Keratinocyte (primary cell): ENCODE data around the gene TCP11L2. TPM values are rescaled to one million over a fixed set of nuclear protein-coding genes. Genes with fewer than 3 reads are reported as not detected.

Experiments used
- DNase-seq: peaks from one replicate; pipeline ENCODE4 v3.0.0-alpha.2; 2011; ENCODE audit warnings: low read depth, missing footprints, low spot score
- FAIRE-seq: peaks from 2 replicates; lab custom pipeline; 2011; peaks lifted over from hg19 to GRCh38; lab: Jason Lieb, UNC
- H2AFZ ChIP-seq: 2 replicates; pipeline ENCODE4 v1.6.0; 2012; ENCODE audit warnings: low read length, control low read depth, inconsistent platforms; ENCODE audit not compliant: control insufficient read depth
- H3K27ac ChIP-seq: 2 replicates; pipeline ENCODE4 v1.5.1; 2011; ENCODE audit warnings: low read length; ENCODE audit not compliant: control insufficient read depth, insufficient read depth
- H3K27me3 ChIP-seq: 3 replicates; pipeline ENCODE4 v1.6.0; 2011; ENCODE audit warnings: low read length; ENCODE audit not compliant: control insufficient read depth, insufficient read depth; ENCODE audit errors: extremely low read depth
- H3K36me3 ChIP-seq, 2 experiments: 2 replicates in 1 of 2; 3 replicates in 1 of 2; pipeline ENCODE4 v1.5.1; 2011; ENCODE audit warnings: low read length in 2 of 2, mild to moderate bottlenecking in 1 of 2; ENCODE audit not compliant: control insufficient read depth in 2 of 2, insufficient read depth in 2 of 2; ENCODE audit errors: extremely low read depth in 1 of 2
- H3K4me1 ChIP-seq: 3 replicates; pipeline ENCODE4 v1.5.1; 2011; ENCODE audit warnings: low read length; ENCODE audit not compliant: control insufficient read depth, insufficient read depth; ENCODE audit errors: extremely low read depth
- H3K4me2 ChIP-seq: 3 replicates; pipeline ENCODE4 v1.6.0; 2011; ENCODE audit warnings: low read depth, low read length; ENCODE audit not compliant: control insufficient read depth, insufficient read depth; ENCODE audit errors: extremely low read depth
- H3K4me3 ChIP-seq, 3 experiments: fragments of 200-600 bp in 1 of 3; sonication (generic) in 1 of 3; 2 replicates in 2 of 3; 3 replicates in 1 of 3; pipeline ENCODE4 v1.5.1; 2011 to 2016; ENCODE audit warnings: low read length in 3 of 3, mild to moderate bottlenecking in 3 of 3, control low read depth in 2 of 3, inconsistent platforms in 1 of 3, low read depth in 1 of 3, mixed read lengths in 1 of 3, mixed run types in 1 of 3, moderate library complexity in 1 of 3; ENCODE audit not compliant: control insufficient read depth in 2 of 3, insufficient read depth in 2 of 3; ENCODE audit errors: extremely low read depth in 1 of 3
- H3K79me2 ChIP-seq: 2 replicates; pipeline ENCODE4 v1.6.0; 2012; ENCODE audit warnings: low read length; ENCODE audit not compliant: control insufficient read depth, insufficient read depth
- H3K9ac ChIP-seq: 3 replicates; pipeline ENCODE4 v1.6.0; 2011; ENCODE audit warnings: low read length; ENCODE audit not compliant: control insufficient read depth, insufficient read depth; ENCODE audit errors: extremely low read depth
- H3K9me1 ChIP-seq: 3 replicates; pipeline ENCODE4 v1.6.0; 2011; ENCODE audit warnings: low read length; ENCODE audit not compliant: control insufficient read depth, insufficient read depth; ENCODE audit errors: extremely low read depth
- H3K9me3 ChIP-seq: 2 replicates; pipeline ENCODE4 v1.5.1; 2012; ENCODE audit warnings: low read depth, low read length; ENCODE audit not compliant: control insufficient read depth
- H4K20me1 ChIP-seq: 3 replicates; pipeline ENCODE4 v1.6.0; 2011; ENCODE audit warnings: low read length; ENCODE audit not compliant: control insufficient read depth, insufficient read depth; ENCODE audit errors: extremely low read depth
- EZH2 ChIP-seq: IDR thresholded peaks from one replicate; pipeline ENCODE4 v1.6.1; 2012; ENCODE audit warnings: inconsistent platforms, mild to moderate bottlenecking, low read length, moderate library complexity
- dilution Hi-C: fragments of 300-500 bp; cut with MboI; formaldehyde crosslinking; loops from one replicate; pipeline ENCODE4 v1.7.0; 2020; ENCODE audit warnings: low sequenced_read_pairs; ENCODE audit not compliant: extremely low pct_ligation_motif_present
- polyA plus RNA-seq, 5 experiments: library from polyadenylated mRNA; depleted of rRNA in 3 of 5; stranded (reverse) in 3 of 5; stranded (forward) in 1 of 5; unstranded in 1 of 5; fragments of >200 nt; gene quantifications; 1 replicate in 1 of 5; 2 replicates in 3 of 5; 3 replicates in 1 of 5; pipeline versions ENCODE4 v1.2.1 to v1.2.3, GENCODE V29; 2011 to 2012; ENCODE audit warnings: missing spikeins in 2 of 5, low read depth in 1 of 5, low replicate concordance in 1 of 5
- TF ChIP-seq, protein P1 (sequence below), 3 experiments: IDR thresholded peaks in 1 of 3; conservative IDR thresholded peaks in 1 of 3; optimal IDR thresholded peaks in 1 of 3; 2 replicates in 2 of 3; 3 replicates in 1 of 3; pipeline versions ENCODE3 to v1.5.1; 2011; ENCODE audit warnings: low read length in 3 of 3, mild to moderate bottlenecking in 3 of 3, moderate library complexity in 2 of 3, control low read depth in 1 of 3, inconsistent platforms in 1 of 3; ENCODE audit not compliant: insufficient read depth in 2 of 3; ENCODE audit errors: extremely low read depth in 1 of 3

Gene TCP11L2
- polyA plus RNA-seq, 1 donor (not counting 4 experiments of a cell fraction or from before 2014, with no cell fraction given), result 6.1 TPM

DNA sequence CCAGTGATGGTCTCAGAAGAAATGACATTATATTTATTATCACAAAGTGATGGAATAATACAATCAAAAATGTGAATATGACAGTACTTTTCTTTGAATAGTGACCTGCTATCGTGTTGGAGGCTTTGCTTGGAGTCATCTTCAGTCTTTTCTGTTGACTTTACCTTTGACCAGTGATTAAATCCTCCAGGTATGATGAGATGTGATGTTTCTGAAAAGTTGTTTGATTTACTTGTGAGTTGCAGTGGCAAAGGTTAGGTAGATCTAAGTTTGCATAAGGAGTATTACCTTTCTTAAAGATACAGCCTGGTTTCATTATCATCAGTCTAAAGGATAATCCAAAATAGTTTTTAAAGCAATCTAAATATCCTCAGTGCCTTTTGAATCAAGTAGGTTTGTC lies 4.6 kb downstream of the TCP11L2 start:
- H3K9me1 ChIP-seq, result no peaks in the 10 kb centered on the region
- dilution Hi-C loops, result no loop called here
- no peaks in the 10 kb centered on the region for H4K20me1 ChIP-seq
- no peak overlapping the region for H3K4me3 ChIP-seq
- H3K27ac ChIP-seq, result no peak overlapping the region
- TF ChIP-seq, protein P1, sequence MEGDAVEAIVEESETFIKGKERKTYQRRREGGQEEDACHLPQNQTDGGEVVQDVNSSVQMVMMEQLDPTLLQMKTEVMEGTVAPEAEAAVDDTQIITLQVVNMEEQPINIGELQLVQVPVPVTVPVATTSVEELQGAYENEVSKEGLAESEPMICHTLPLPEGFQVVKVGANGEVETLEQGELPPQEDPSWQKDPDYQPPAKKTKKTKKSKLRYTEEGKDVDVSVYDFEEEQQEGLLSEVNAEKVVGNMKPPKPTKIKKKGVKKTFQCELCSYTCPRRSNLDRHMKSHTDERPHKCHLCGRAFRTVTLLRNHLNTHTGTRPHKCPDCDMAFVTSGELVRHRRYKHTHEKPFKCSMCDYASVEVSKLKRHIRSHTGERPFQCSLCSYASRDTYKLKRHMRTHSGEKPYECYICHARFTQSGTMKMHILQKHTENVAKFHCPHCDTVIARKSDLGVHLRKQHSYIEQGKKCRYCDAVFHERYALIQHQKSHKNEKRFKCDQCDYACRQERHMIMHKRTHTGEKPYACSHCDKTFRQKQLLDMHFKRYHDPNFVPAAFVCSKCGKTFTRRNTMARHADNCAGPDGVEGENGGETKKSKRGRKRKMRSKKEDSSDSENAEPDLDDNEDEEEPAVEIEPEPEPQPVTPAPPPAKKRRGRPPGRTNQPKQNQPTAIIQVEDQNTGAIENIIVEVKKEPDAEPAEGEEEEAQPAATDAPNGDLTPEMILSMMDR (optimal IDR thresholded peaks at IDR 0.05 in 1 of 3, IDR thresholded peaks at IDR 0.05 in 1 of 3, conservative IDR thresholded peaks at IDR 0.05 in 1 of 3; ENCODE audit: extremely low read depth in 1 of 3, insufficient read depth in 2 of 3, low read length in 3 of 3), result no peak
- H3K27me3 ChIP-seq, result no peaks in the 10 kb centered on the region
- H3K9ac ChIP-seq, result no peak overlapping the region
- H3K4me2 ChIP-seq, result no peak overlapping the region
- peaks cover 19% of the 10 kb centered on the region for H3K4me1 ChIP-seq
- no peak for FAIRE-seq
- no peaks in the 10 kb centered on the region for H3K36me3 ChIP-seq
- H3K79me2 ChIP-seq, result no peaks in the 10 kb centered on the region
- H2AFZ ChIP-seq, result no peak overlapping the region
- DNase-seq, result no peak
- H3K9me3 ChIP-seq, result no peaks in the 10 kb centered on the region

DNA sequence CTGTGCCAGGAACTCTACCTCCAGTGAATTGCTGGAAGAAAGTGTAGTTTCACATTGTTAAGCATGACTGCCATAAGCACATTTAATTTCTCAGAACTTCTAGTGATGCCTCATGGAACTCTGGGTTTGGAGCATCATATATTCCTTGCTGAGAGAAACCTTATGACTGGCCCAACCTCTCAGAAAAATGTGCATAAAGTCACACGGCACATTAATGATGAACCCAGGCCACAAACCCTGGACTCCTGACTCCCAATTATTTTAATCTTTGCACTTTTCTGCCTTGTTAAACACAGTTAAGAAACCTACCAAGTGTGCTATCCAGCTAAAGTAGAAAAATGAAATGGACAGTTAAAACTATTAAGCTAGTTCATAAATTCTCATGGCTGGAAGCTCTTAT lies 5.6 kb downstream of the TCP11L2 start:
- no peak overlapping the region for H3K9ac ChIP-seq
- FAIRE-seq (no peak), DNase-seq (no peak)
- no peak overlapping the region for H2AFZ ChIP-seq
- no peak overlapping the region for H3K4me3 ChIP-seq
- dilution Hi-C loops, result no loop called here
- H3K27ac ChIP-seq, result no peak overlapping the region
- H3K36me3 ChIP-seq, result no peaks in the 10 kb centered on the region
- H3K9me1 ChIP-seq, result no peaks in the 10 kb centered on the region
- no peak overlapping the region for H3K4me2 ChIP-seq
- H4K20me1 ChIP-seq, result no peaks in the 10 kb centered on the region
- no peaks in the 10 kb centered on the region for H3K9me3 ChIP-seq
- H3K4me1 ChIP-seq, result peaks cover 19% of the 10 kb centered on the region
- no peak for TF ChIP-seq EZH2
- TF ChIP-seq, protein P1 (optimal IDR thresholded peaks at IDR 0.05 in 1 of 3, IDR thresholded peaks at IDR 0.05 in 1 of 3, conservative IDR thresholded peaks at IDR 0.05 in 1 of 3; ENCODE audit: extremely low read depth in 1 of 3, insufficient read depth in 2 of 3, low read length in 3 of 3), result no peak
- no peaks in the 10 kb centered on the region for H3K79me2 ChIP-seq
- no peaks in the 10 kb centered on the region for H3K27me3 ChIP-seq
